Measurements from ENCODE around the gene NUP62. TPM values are rescaled to one million over a fixed set of nuclear protein-coding genes. Genes with fewer than 3 reads are reported as not detected.

The NUP62 gene
- total and polyA plus RNA-seq, 2 experiments from 2014 or later = 55.5 to 99.4 TPM

DNA sequence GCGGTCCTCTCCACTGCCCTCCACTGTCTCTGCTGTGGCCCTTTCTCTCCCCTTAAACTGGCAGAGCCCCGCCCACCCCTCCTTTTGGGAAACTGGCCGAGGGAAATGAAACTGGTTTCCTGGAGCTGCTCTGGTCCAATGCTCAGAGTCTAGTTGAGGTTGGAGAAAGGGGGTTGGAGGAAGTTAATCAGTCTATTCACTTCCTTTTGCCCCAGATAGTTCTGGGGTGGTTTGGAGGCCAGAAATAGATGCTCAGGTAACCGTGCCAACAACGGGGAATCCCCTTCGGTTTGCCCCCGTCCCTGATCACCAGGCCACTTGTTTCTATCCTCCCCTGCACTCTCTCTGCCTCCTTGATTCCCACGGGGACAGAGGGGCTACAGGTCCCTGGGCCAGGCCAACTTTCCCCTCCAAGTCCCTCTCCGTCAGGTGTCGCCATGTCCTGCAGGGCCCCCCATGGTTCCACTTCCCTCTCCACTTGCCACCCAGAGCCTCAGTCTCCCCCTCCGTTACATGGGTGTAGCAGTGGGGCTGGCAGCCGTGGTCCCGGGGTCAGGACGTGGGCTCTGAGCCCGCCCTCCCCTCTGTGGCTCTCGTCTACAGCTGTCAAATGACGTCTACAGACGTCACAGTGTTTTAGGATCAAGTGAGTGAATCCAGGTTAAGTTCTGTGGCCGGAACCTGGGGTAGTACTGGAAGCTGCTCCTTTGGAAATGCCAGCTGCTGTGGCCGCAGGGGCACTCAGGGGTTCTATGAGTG is 32.3 kb downstream of the NUP62 start, which contains the start of gene IL4I1 (continued):
- TF ChIP-seq, protein P1, sequence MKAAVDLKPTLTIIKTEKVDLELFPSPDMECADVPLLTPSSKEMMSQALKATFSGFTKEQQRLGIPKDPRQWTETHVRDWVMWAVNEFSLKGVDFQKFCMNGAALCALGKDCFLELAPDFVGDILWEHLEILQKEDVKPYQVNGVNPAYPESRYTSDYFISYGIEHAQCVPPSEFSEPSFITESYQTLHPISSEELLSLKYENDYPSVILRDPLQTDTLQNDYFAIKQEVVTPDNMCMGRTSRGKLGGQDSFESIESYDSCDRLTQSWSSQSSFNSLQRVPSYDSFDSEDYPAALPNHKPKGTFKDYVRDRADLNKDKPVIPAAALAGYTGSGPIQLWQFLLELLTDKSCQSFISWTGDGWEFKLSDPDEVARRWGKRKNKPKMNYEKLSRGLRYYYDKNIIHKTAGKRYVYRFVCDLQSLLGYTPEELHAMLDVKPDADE (IDR thresholded peaks at IDR 0.05) = no peak
- TF ChIP-seq ZNF114 (CRISPR knock-in tag; IDR thresholded peaks at IDR 0.05) (no peak), JUNB (IDR thresholded peaks at IDR 0.05; ENCODE audit: unreplicated experiment) (no peak), EZH2phosphoT487 (IDR thresholded peaks at IDR 0.05; ENCODE audit: unreplicated experiment) (no peak), ZNF331 (CRISPR knock-in tag; IDR thresholded peaks at IDR 0.05; ENCODE audit: low read depth) (no peak), NANOG (IDR thresholded peaks at IDR 0.05; ENCODE audit: borderline replicate concordance) (no peak)
- TF ChIP-seq, protein P2, sequence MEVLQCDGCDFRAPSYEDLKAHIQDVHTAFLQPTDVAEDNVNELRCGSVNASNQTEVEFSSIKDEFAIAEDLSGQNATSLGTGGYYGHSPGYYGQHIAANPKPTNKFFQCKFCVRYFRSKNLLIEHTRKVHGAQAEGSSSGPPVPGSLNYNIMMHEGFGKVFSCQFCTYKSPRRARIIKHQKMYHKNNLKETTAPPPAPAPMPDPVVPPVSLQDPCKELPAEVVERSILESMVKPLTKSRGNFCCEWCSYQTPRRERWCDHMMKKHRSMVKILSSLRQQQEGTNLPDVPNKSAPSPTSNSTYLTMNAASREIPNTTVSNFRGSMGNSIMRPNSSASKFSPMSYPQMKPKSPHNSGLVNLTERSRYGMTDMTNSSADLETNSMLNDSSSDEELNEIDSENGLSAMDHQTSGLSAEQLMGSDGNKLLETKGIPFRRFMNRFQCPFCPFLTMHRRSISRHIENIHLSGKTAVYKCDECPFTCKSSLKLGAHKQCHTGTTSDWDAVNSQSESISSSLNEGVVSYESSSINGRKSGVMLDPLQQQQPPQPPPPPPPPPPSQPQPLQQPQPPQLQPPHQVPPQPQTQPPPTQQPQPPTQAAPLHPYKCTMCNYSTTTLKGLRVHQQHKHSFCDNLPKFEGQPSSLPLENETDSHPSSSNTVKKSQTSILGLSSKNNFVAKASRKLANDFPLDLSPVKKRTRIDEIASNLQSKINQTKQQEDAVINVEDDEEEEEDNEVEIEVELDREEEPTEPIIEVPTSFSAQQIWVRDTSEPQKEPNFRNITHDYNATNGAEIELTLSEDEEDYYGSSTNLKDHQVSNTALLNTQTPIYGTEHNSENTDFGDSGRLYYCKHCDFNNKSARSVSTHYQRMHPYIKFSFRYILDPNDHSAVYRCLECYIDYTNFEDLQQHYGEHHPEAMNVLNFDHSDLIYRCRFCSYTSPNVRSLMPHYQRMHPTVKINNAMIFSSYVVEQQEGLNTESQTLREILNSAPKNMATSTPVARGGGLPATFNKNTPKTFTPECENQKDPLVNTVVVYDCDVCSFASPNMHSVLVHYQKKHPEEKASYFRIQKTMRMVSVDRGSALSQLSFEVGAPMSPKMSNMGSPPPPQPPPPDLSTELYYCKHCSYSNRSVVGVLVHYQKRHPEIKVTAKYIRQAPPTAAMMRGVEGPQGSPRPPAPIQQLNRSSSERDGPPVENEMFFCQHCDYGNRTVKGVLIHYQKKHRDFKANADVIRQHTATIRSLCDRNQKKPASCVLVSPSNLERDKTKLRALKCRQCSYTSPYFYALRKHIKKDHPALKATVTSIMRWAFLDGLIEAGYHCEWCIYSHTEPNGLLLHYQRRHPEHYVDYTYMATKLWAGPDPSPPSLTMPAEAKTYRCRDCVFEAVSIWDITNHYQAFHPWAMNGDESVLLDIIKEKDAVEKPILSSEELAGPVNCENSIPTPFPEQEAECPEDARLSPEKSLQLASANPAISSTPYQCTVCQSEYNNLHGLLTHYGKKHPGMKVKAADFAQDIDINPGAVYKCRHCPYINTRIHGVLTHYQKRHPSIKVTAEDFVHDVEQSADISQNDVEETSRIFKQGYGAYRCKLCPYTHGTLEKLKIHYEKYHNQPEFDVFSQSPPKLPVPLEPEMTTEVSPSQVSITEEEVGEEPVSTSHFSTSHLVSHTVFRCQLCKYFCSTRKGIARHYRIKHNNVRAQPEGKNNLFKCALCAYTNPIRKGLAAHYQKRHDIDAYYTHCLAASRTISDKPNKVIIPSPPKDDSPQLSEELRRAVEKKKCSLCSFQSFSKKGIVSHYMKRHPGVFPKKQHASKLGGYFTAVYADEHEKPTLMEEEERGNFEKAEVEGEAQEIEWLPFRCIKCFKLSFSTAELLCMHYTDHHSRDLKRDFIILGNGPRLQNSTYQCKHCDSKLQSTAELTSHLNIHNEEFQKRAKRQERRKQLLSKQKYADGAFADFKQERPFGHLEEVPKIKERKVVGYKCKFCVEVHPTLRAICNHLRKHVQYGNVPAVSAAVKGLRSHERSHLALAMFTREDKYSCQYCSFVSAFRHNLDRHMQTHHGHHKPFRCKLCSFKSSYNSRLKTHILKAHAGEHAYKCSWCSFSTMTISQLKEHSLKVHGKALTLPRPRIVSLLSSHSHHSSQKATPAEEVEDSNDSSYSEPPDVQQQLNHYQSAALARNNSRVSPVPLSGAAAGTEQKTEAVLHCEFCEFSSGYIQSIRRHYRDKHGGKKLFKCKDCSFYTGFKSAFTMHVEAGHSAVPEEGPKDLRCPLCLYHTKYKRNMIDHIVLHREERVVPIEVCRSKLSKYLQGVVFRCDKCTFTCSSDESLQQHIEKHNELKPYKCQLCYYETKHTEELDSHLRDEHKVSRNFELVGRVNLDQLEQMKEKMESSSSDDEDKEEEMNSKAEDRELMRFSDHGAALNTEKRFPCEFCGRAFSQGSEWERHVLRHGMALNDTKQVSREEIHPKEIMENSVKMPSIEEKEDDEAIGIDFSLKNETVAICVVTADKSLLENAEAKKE (CRISPR knock-in tag; IDR thresholded peaks at IDR 0.05) = no peak
